ENCODE data around the gene C10orf95.
A peak's percentile ranks its signal among the peaks of the same experiment; 100 is the strongest.
"Not testable (repeated sequence)": the region's sequence is repeated elsewhere in the genome, so short reads cannot be mapped to it uniquely, and the experiment has no call there.

Gene C10orf95

DNA sequence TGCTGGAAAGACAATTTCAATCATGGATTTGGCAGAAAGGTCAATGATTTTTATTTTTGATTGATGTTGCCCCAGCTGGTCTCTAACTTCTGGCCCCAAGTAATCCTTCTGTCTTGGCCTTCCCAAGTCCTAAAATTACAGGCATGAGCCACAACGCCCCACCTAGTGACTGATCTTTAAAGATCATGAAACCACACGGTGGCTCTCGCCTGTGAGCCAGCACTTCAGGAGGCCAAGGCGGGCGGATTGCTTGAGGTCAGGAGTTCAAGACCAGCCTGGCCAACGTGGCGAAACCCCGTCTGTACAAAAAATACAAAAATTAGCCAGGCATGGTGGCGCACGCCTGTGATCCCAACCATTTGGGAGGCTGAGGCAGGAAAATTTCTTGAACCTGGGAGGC lies 12.6 kb upstream of the C10orf95 start:
- no peak for DNase-seq

- DNase-seq: no peak
Measured at GRCh38 chr10:102462512-102463054, 11.2 kb upstream of the C10orf95 start.

- peak; percentile 88 for DNase-seq
Measured at GRCh38 chr10:102461187-102462054, 10.1 kb upstream of the C10orf95 start.

- no peak for DNase-seq
Measured at GRCh38 chr10:102460836-102461186, 9.5 kb upstream of the C10orf95 start.

GRCh38 chr10:102458656-102459055 lies 7.3 kb upstream of the C10orf95 start:
- DNase-seq: no peak

DNA sequence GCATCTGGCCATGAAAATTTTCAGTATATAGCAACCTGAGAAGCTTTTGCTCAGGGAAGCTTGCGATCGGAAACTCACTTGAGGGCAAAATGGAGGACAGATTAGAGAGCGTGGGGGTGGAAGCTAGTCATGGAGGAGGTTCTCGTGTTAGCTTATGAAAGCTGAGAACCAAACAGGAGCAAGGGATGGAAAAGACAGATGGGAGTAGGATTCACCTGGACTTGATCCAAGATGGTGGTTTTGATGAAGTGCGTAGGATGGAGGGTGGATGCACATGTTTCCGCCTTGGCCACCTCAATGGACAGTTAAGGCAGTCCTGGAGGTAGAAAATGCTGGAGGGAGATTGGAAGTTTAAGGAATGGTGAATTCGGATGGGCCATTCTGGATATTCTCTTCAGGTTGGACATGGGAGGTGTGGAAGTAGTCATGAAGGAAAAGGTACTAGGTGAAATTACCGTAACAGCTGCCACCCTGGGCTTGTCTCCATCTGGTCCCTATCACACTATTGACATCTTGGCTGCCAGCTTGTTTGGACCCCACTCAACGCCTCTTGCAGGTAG lies 6.3 kb upstream of the C10orf95 start:
- no peak for DNase-seq

- peak; percentile 87 for DNase-seq
Measured at GRCh38 chr10:102455893-102456471, 4.6 kb upstream of the C10orf95 start.

- not testable (repeated sequence) for DNase-seq
Measured at GRCh38 chr10:102454662-102455487, 3.5 kb upstream of the C10orf95 start.

GRCh38 chr10:102453502-102453901 lies 2.2 kb upstream of the C10orf95 start:
- DNase-seq: peak; percentile 32

DNA sequence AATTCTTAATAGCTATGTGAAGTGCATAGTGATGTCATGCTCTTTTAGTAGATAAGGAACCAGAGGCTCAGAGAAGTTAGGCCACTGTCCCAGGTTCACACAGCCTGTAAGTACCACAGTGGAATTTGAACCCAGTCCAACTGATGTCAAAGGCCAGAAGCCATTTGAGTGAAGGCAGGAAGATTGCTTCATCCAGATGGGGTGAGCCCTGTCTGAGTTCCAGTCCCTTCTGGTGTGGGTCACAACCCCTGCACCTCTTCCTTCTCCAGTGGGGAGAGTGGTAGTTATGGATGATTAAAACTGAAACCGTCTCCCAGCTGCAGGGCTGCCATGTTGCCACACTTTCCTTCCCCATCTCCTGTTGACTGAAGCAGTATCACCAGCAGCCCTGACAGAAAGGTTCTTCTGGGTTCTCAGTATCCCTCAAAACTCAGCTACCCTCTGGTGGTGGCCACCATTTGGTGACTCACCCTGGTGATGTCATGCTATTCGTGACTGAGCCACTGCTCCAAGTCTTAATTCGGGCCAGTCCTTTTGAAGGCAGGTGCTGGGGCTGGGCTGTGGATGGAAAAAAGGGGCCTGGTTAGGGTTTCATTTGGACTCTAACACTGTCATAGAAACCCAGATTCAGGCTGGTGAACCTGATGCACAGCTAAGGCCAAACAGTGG lies 1.5 kb upstream of the C10orf95 start:
- peak; percentile 97 for DNase-seq

GRCh38 chr10:102450374-102451104 lies 804 bp downstream of the C10orf95 start:
- DNase-seq: peak; percentile 78

DNA sequence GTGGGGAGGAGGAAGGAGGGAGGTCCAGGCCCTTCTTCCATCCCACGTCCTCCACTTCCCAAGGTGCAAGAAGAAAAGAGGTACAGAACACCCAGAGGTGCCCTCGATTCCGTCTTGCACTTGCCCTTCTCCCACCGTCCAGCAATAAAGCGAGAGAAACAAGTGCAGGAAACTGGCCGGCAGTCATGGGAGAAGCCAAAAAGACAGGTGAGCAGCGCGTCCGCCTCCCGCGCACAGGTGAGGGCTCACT lies 1.3 kb downstream of the C10orf95 start:
- DNase-seq: no peak

GRCh38 chr10:102449321-102450123 lies 1.8 kb downstream of the C10orf95 start:
- peak; percentile 51 for DNase-seq

GRCh38 chr10:102444851-102445250 lies 6.5 kb downstream of the C10orf95 start:
- DNase-seq: peak; percentile 79

- DNase-seq: no peak
Measured at GRCh38 chr10:102438374-102438773, 13.0 kb downstream of the C10orf95 start.

GRCh38 chr10:102437515-102437914 lies 13.8 kb downstream of the C10orf95 start:
- no peak for DNase-seq

- DNase-seq: no peak
Measured at GRCh38 chr10:102436312-102436711, 15.0 kb downstream of the C10orf95 start.

DNA sequence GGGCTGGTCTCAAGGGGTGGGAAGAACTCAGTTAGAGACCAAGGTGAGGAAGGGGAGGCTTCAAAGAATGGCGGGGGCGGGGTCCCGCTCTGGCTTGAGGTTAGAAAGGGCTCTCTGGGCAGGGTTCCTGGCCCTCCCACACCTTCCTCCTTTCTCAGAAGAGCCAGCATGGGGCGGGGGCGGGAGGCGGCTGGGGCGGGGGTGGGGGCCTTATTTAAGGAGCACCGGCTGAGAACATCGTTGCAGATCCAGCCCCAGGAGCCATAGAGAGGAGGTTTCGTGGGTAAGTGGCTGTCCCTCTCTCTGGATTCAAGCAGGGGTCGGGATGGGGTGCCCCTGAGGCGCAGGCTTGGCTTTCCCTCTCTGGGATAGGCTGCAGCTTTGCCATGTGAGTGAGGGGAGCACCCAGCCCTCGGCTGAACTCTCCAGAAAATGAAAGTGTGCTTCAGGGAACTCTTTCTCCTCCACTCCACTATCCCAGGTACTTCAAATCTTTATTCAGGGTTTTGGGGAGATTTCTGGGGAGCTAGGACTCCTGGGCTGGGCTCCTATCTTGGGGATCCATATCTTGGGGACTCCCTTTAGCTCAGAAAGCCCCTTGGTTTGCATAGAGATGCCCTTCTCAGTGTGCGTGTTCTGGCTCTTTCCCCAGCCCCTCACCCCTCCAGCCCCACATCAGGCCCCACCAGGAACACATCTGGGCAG lies 15.7 kb downstream of the C10orf95 start:
- peak; percentile 43 for DNase-seq

GRCh38 chr10:102435133-102435497 lies 16.2 kb downstream of the C10orf95 start:
- no peak for DNase-seq

DNA sequence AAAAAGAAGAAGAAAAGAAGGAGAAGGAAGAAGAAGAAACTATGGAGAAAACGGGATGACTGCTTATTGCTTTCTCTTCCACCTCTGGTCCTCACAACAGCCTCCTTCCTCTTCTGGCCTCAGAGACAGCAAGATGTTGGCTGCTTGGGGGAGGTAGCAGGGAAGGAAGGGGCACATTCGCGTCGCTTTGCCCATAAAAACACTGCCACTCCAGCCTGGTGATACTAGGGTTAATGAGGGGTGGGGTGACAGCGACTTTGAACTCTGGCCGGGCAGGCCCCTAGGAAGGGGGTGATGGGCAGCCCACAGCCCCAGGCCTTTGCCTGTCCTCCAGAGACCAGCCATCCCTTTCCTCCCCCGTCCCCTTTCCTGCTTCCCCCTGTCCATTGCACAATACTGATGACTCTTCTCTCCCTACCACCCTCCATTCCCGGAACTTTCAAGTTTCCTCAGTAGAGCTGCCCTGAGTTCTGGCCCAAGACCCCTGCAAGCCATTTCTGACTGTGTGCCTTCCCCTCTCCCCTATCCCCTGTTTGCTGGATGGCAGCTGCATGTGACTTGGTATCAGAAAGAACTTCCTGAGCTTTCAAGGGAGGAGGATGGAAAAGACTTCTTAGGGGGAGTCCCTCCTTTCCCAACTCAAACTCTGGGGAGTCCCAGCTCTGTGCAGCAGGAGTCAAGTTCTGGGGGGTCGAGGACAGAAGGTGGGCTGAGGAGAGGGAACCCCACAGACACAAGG lies 16.8 kb downstream of the C10orf95 start:
- peak; percentile 66 for DNase-seq

Data from inflammatory macrophage treated with lipopolysaccharide for 4 hours (primary cell).